Activated CD4-positive, alpha-beta T cell treated with anti-CD3 and anti-CD28 coated beads, Interleukin-2, amount 50 U/mL, for 16 hours (primary cell): ENCODE data around the gene LARGE1.
"Not testable (repeated sequence)": the region's sequence is repeated elsewhere in the genome, so short reads cannot be mapped to it uniquely, and the experiment has no call there.

Source experiments
- DNase-seq: peaks from one replicate; pipeline ENCODE4 v3.0.0-alpha.2; 2020

The LARGE1 gene

GRCh38 chr22:33579448-33580093, 340.7 kb downstream of the LARGE1 start:
- DNase-seq, result peak; percentile 46

- no peak for DNase-seq
These were observed 341.5 kb downstream of the LARGE1 start for GRCh38 chr22:33578752-33579151.

GRCh38 chr22:33577862-33578411, 342.3 kb downstream of the LARGE1 start:
- no peak for DNase-seq

GRCh38 chr22:33576205-33576604, 344.1 kb downstream of the LARGE1 start:
- no peak for DNase-seq

GRCh38 chr22:33575771-33576170, 344.5 kb downstream of the LARGE1 start:
- no peak for DNase-seq

GRCh38 chr22:33575041-33575440, 345.2 kb downstream of the LARGE1 start:
- no peak for DNase-seq

GRCh38 chr22:33573479-33573878, 346.8 kb downstream of the LARGE1 start:
- no peak for DNase-seq

- DNase-seq, result no peak
These were observed 348.2 kb downstream of the LARGE1 start for GRCh38 chr22:33572086-33572485.

- no peak for DNase-seq
These were observed 350.2 kb downstream of the LARGE1 start for GRCh38 chr22:33570110-33570509.

GRCh38 chr22:33569559-33569958, 350.7 kb downstream of the LARGE1 start:
- no peak for DNase-seq

GRCh38 chr22:33569018-33569417, 351.3 kb downstream of the LARGE1 start:
- DNase-seq, result no peak

- not testable (repeated sequence) for DNase-seq
These were observed 353.8 kb downstream of the LARGE1 start for GRCh38 chr22:33566495-33566894.

- no peak for DNase-seq
These were observed 354.7 kb downstream of the LARGE1 start for GRCh38 chr22:33565580-33565995.

GRCh38 chr22:33564683-33565082, 355.6 kb downstream of the LARGE1 start:
- DNase-seq, result no peak

GRCh38 chr22:33563220-33563964, 356.9 kb downstream of the LARGE1 start:
- DNase-seq, result no peak

GRCh38 chr22:33562501-33562900, 357.8 kb downstream of the LARGE1 start:
- DNase-seq, result no peak

GRCh38 chr22:33561149-33561807, 359.0 kb downstream of the LARGE1 start:
- DNase-seq, result no peak

- no peak for DNase-seq
These were observed 362.4 kb downstream of the LARGE1 start for GRCh38 chr22:33557836-33558235.

GRCh38 chr22:33555814-33556522, 364.3 kb downstream of the LARGE1 start:
- no peak for DNase-seq

- DNase-seq, result no peak
These were observed 366.8 kb downstream of the LARGE1 start for GRCh38 chr22:33553493-33553892.

- no peak for DNase-seq
These were observed 375.6 kb downstream of the LARGE1 start for GRCh38 chr22:33544707-33545106.

- DNase-seq, result no peak
These were observed 377.6 kb downstream of the LARGE1 start for GRCh38 chr22:33542722-33543121.

- no peak for DNase-seq
These were observed 378.1 kb downstream of the LARGE1 start for GRCh38 chr22:33542153-33542552.
